Measurements from ENCODE around the gene NR2C2. TPM values are rescaled to one million over a fixed set of nuclear protein-coding genes. Genes with fewer than 3 reads are reported as not detected.

The NR2C2 gene
- total and polyA plus RNA-seq, 11 donors, result 6.2 to 38.5 (median 28.3) TPM

GRCh38 chr3:15055019-15055557, 107.7 kb downstream of the NR2C2 start:
- intact Hi-C loops (cut with DNase I), result loop anchor here in 1 of 10 donors (10.0 kb wide), 1 partner anchor 120 kb away; no protein-coding TSS in a partner anchor
- TF ChIP-seq CTCF (IDR thresholded peaks at IDR 0.05) (no peak), POLR2A (IDR thresholded peaks at IDR 0.05) (no peak)
- Histone ChIP-seq H3K4me3 (no peak overlapping the region), H3K27me3 (no peaks in the 10 kb centered on the region), H3K36me3 (peaks cover 0 to 78% (median 63%) of the 10 kb centered on the region in 9 donors), H3K27ac (no peak overlapping the region), H3K9me3 (peaks cover 0 to 6% (median 0%) of the 10 kb centered on the region in 12 donors), H3K4me1 (peaks cover 0 to 21% (median 0%) of the 10 kb centered on the region in 12 donors)
- DNase-seq (no peak), ATAC-seq (no peak)
- WGBS, 4 donors, result 94 to 97% (median 96%) methylated on average over 8 of the region's 8 CpGs

GRCh38 chr3:15056676-15057404, 109.5 kb downstream of the NR2C2 start:
- no peak for DNase-seq
- 90 to 96% (median 93%) methylated on average over 16 to 19 of the region's 19 CpGs for WGBS, 4 donors
- Histone ChIP-seq H3K27me3 (no peaks in the 10 kb centered on the region), H3K27ac (no peak overlapping the region), H3K36me3 (peaks cover 0 to 61% (median 45%) of the 10 kb centered on the region in 9 donors), H3K4me1 (peaks cover 0 to 16% (median 0%) of the 10 kb centered on the region in 12 donors), H3K9me3 (peaks cover 0 to 6% (median 0%) of the 10 kb centered on the region in 12 donors), H3K4me3 (no peak overlapping the region)
- TF ChIP-seq POLR2A (IDR thresholded peaks at IDR 0.05) (no peak), CTCF (IDR thresholded peaks at IDR 0.05) (no peak)
- intact Hi-C loops (cut with DNase I), result loop anchor here in 1 of 10 donors (10.0 kb wide), 1 partner anchor 122 kb away; no protein-coding TSS in a partner anchor
- peak in 2 of 4 donors; percentile 10 to 16 for ATAC-seq

GRCh38 chr3:15060029-15060428, 112.6 kb downstream of the NR2C2 start:
- TF ChIP-seq POLR2A (IDR thresholded peaks at IDR 0.05) (no peak), CTCF (IDR thresholded peaks at IDR 0.05) (no peak)
- H3K27ac ChIP-seq, result no peak overlapping the region
- no peaks in the 10 kb centered on the region for H3K9me3 ChIP-seq
- 81 to 90% (median 87%) methylated on average over 3 of the region's 3 CpGs for WGBS, 4 donors
- H3K4me1 ChIP-seq, result peaks cover 0 to 21% (median 14%) of the 10 kb centered on the region in 12 donors
- DNase-seq, result no peak
- no peaks in the 10 kb centered on the region for H3K27me3 ChIP-seq
- intact Hi-C loops (cut with DNase I), result loop anchor here in 1 of 10 donors (10.0 kb wide), 1 partner anchor 135 kb away; no protein-coding TSS in a partner anchor
- no peak overlapping the region for H3K4me3 ChIP-seq
- no peak for ATAC-seq
- H3K36me3 ChIP-seq, result peaks cover 0 to 42% (median 32%) of the 10 kb centered on the region in 9 donors

- ATAC-seq, result peak in 3 of 4 donors; percentile 9 to 66 (median 60)
- Histone ChIP-seq H3K36me3 (peaks cover 0 to 22% (median 12%) of the 10 kb centered on the region in 9 donors), H3K4me3 (peak overlapping the region in 8 of 12 donors; percentile 69 to 90 (median 76)), H3K9me3 (no peaks in the 10 kb centered on the region), H3K27ac (peak overlapping the region in 11 of 12 donors; percentile 8 to 93 (median 59)), H3K27me3 (no peaks in the 10 kb centered on the region), H3K4me1 (peaks cover 0 to 24% (median 15%) of the 10 kb centered on the region in 12 donors)
- intact Hi-C loops (cut with DNase I), result loop anchor here in 1 of 10 donors (10.0 kb wide), 1 partner anchor 138 kb away; no protein-coding TSS in a partner anchor
- DNase-seq, result peak in 1 of 5 donors; percentile 37
- WGBS, 4 donors, result 60 to 75% (median 69%) methylated on average over 4 of the region's 4 CpGs
- TF ChIP-seq POLR2A (IDR thresholded peaks at IDR 0.05) (no peak), CTCF (IDR thresholded peaks at IDR 0.05) (no peak)
These were observed 115.9 kb downstream of the NR2C2 start for GRCh38 chr3:15063238-15063637.
